ENCODE data around the gene ZNF638.

ZNF638 gene

GRCh38 chr2:71484354-71484753, 152.8 kb downstream of the ZNF638 start:
- Histone ChIP-seq H3K4me3 (ENCODE audit: low read length) (no peak overlapping the region), H2AFZ (ENCODE audit: low read depth, low read length) (no peak overlapping the region), H3K79me2 (ENCODE audit: low read length) (no peaks in the 10 kb centered on the region), H3K27me3 (ENCODE audit: low read depth, low read length) (peaks cover 8% of the 10 kb centered on the region), H4K20me1 (ENCODE audit: insufficient read depth, low read length) (no peaks in the 10 kb centered on the region), H3K27ac (ENCODE audit: low read length) (no peak overlapping the region), H3K9me3 (ENCODE audit: insufficient read depth, low read length) (no peaks in the 10 kb centered on the region), H3K4me1 (ENCODE audit: low read length) (no peaks in the 10 kb centered on the region), H3K9ac (ENCODE audit: low read length) (no peak overlapping the region), H3K36me3 (replicated peaks; ENCODE audit: low read depth, low read length) (no peaks in the 10 kb centered on the region), H3K4me2 (ENCODE audit: low read length) (no peak overlapping the region)
- TF ChIP-seq EZH2phosphoT487 (IDR thresholded peaks at IDR 0.05; ENCODE audit: low read depth) (no peak), CTCF (IDR thresholded peaks at IDR 0.05; ENCODE audit: low read depth, low read length) (no peak)

All from OCI-LY3 (cell line).